IPS-18a (cell line): ENCODE data around the gene DNAI2.
A peak's percentile ranks its signal among the peaks of the same experiment; 100 is the strongest.

Experiments
- H3K27ac ChIP-seq: one replicate; pipeline ENCODE4 v1.5.1; 2013; ENCODE audit warnings: low read length
- H3K27me3 ChIP-seq: one replicate; pipeline ENCODE4 v1.6.1; 2013; ENCODE audit warnings: mild to moderate bottlenecking, low read length; ENCODE audit not compliant: control insufficient read depth, insufficient read depth
- H3K36me3 ChIP-seq: one replicate; pipeline ENCODE4 v1.6.1; 2013; ENCODE audit warnings: low read depth, low read length; ENCODE audit not compliant: control insufficient read depth
- H3K4me1 ChIP-seq: one replicate; pipeline ENCODE4 v1.6.1; 2013; ENCODE audit warnings: low read depth, low read length; ENCODE audit not compliant: control insufficient read depth
- H3K4me3 ChIP-seq: one replicate; pipeline ENCODE4 v1.5.1; 2013; ENCODE audit warnings: low read length
- H3K9ac ChIP-seq: one replicate; pipeline ENCODE4 v1.6.1; 2013; ENCODE audit warnings: mild to moderate bottlenecking, low read length, moderate library complexity
- H3K9me3 ChIP-seq: one replicate; pipeline ENCODE4 v1.6.1; 2013; ENCODE audit warnings: low read depth, low read length; ENCODE audit not compliant: control insufficient read depth

DNAI2 gene

DNA sequence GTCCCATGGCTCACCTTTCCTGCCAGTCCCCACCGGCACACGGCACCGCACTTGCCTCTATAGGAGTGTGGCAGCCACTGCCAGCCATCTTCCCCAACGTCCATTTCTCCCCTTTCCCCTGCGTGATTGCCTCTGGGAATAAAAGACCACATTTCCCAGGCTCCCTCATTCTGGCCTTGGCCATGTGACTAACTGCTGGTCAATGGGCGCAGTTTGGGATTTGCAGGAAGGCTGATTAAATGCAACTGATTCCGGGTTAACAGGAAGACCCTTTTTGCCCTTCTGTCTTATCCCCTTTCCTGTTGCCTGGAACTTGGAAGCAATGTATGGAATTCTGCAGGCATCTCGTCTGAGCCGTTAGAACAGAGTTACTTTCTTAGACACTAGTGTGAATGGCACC is 84.7 kb downstream of the DNAI2 start:
- H3K36me3 ChIP-seq, result no peaks in the 10 kb centered on the region
- no peaks in the 10 kb centered on the region for H3K9me3 ChIP-seq
- H3K9ac ChIP-seq, result no peak overlapping the region
- no peak overlapping the region for H3K4me3 ChIP-seq
- H3K27ac ChIP-seq, result no peak overlapping the region
- peaks cover 21% of the 10 kb centered on the region for H3K4me1 ChIP-seq
- H3K27me3 ChIP-seq, result peaks cover 39% of the 10 kb centered on the region

- no peaks in the 10 kb centered on the region for H3K9me3 ChIP-seq
- H3K36me3 ChIP-seq, result no peaks in the 10 kb centered on the region
- H3K27me3 ChIP-seq, result peaks cover 28% of the 10 kb centered on the region
- no peak overlapping the region for H3K4me3 ChIP-seq
- no peak overlapping the region for H3K27ac ChIP-seq
- H3K4me1 ChIP-seq, result peaks cover 21% of the 10 kb centered on the region
- no peak overlapping the region for H3K9ac ChIP-seq
These were observed 85.9 kb downstream of the DNAI2 start for GRCh38 chr17:74359916-74360315.

DNA sequence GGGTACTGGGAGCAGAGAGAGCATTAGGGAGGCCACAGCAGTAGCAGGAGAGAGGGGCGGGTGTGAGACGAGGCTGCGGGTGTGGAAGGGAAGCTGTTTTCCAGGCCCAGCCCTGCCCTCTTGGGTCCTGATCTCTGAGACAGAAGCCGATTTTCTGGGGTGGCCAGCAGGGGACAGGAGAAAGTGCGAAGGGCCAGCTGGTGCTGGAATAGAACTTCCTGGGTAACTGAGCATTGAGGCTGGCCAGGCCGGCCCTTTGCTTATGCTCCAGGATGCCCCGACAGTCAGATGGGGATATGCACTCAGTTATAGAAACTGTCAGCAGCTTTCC is 86.8 kb downstream of the DNAI2 start:
- Histone ChIP-seq H3K27me3 (peaks cover 19% of the 10 kb centered on the region), H3K4me1 (peaks cover 21% of the 10 kb centered on the region), H3K4me3 (peak overlapping the region; percentile 66), H3K9ac (peak overlapping the region; percentile 49), H3K27ac (no peak overlapping the region), H3K9me3 (no peaks in the 10 kb centered on the region), H3K36me3 (no peaks in the 10 kb centered on the region)

- H3K9ac ChIP-seq, result peak within 1 kb of the TSS; percentile 49
- H3K27ac ChIP-seq, result peak within 1 kb of the TSS; percentile 58
- H3K4me3 ChIP-seq, result peak within 1 kb of the TSS; percentile 66
- peaks cover 13% of the 10 kb centered on the region for H3K27me3 ChIP-seq
- H3K36me3 ChIP-seq, result no peaks in the 10 kb centered on the region
- H3K4me1 ChIP-seq, result peaks cover 21% of the 10 kb centered on the region
- H3K9me3 ChIP-seq, result no peaks in the 10 kb centered on the region
These were observed 87.4 kb downstream of the DNAI2 start, which contains the start of gene BTBD17 for GRCh38 chr17:74361230-74362068. TSS of gene BTBD17 (minus strand) at chr17:74361868. CDS start at chr17:74361819, 49 bp downstream.

DNA sequence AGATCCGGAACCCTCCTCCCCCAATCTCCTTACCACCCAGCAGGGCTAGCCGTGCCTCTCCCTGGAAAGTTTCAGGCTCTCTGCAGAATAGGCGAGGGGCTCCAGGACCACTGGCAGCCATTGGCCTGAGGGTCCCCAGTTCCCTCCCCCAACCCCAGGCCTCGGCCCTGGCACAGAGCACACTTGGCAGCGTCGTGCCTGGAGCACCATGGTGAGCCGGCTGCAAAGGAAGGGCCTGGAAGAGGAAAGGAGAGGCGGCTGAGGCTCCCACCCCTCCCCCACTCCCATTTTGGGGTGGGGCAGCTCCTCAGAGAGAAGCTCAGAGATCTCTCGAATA is 88.0 kb downstream of the DNAI2 start:
- H3K36me3 ChIP-seq, result no peaks in the 10 kb centered on the region
- H3K27me3 ChIP-seq, result peaks cover 10% of the 10 kb centered on the region
- H3K4me1 ChIP-seq, result peaks cover 21% of the 10 kb centered on the region
- H3K9me3 ChIP-seq, result no peaks in the 10 kb centered on the region
- H3K9ac ChIP-seq, result peak overlapping the region; percentile 44
- peak overlapping the region; percentile 58 for H3K27ac ChIP-seq
- H3K4me3 ChIP-seq, result peak overlapping the region; percentile 66

- H3K27ac ChIP-seq, result peak overlapping the region; percentile 58
- no peaks in the 10 kb centered on the region for H3K36me3 ChIP-seq
- H3K9ac ChIP-seq, result no peak overlapping the region
- H3K4me3 ChIP-seq, result no peak overlapping the region
- H3K9me3 ChIP-seq, result no peaks in the 10 kb centered on the region
- H3K27me3 ChIP-seq, result peaks cover 1% of the 10 kb centered on the region
- H3K4me1 ChIP-seq, result peaks cover 21% of the 10 kb centered on the region
These were observed 88.9 kb downstream of the DNAI2 start for GRCh38 chr17:74362810-74363498.
